PC-3 (cell line): Measurements from ENCODE around the gene MROH8.

Experiments
- CTCF ChIP-seq: fragments of 300-600 bp; sonication (generic); conservative IDR thresholded peaks from 2 replicates; pipeline ENCODE4 v1.5.1; 2017; ENCODE audit warnings: antibody characterized with exemption, low read depth, mild to moderate bottlenecking, low read length
- EZH2 ChIP-seq: fragments of 300-600 bp; sonication (generic); IDR thresholded peaks from one replicate; pipeline ENCODE4 v1.6.1; 2017; ENCODE audit warnings: antibody characterized with exemption, mild to moderate bottlenecking, low read length; ENCODE audit not compliant: unreplicated experiment
- EZH2phosphoT487 ChIP-seq: fragments of 300-600 bp; sonication (generic); IDR thresholded peaks from 2 replicates; pipeline ENCODE4 v1.6.1; 2018; ENCODE audit warnings: mild to moderate bottlenecking, antibody characterized with exemption, low read length, borderline replicate concordance

GRCh38 chr20:37066168-37066567 is 113.2 kb downstream of the MROH8 start:
- TF ChIP-seq CTCF (no peak), EZH2 (no peak), EZH2phosphoT487 (no peak)
